Activated CD4-positive, alpha-beta T cell treated with anti-CD3 and anti-CD28 coated beads, Interleukin-2, amount 10 ng/mL, durations not matched to agents 24 days and 14 days (primary cell): ENCODE data around the gene ULBP2. TPM values are rescaled to one million over a fixed set of nuclear protein-coding genes. Genes with fewer than 3 reads are reported as not detected.
"Not testable (repeated sequence)": the region's sequence is repeated elsewhere in the genome, so short reads cannot be mapped to it uniquely, and the experiment has no call there.

ENCODE experiments used
- DNase-seq: peaks from one replicate; pipeline ENCODE4 v3.0.0; 2022
- H3K27ac Mint-ChIP-seq: one replicate; pipeline ENCODE4 v1.8.0; 2022; ENCODE audit warnings: mild to moderate bottlenecking, mixed read lengths
- H3K27me3 Mint-ChIP-seq: one replicate; pipeline ENCODE4 v1.8.0; 2022; ENCODE audit warnings: mixed read lengths
- H3K36me3 Mint-ChIP-seq: one replicate; pipeline ENCODE4 v1.8.0; 2022; ENCODE audit warnings: low read depth, mild to moderate bottlenecking, mixed read lengths
- H3K4me1 Mint-ChIP-seq: one replicate; pipeline ENCODE4 v1.8.0; 2021; ENCODE audit warnings: mixed read lengths
- H3K4me3 Mint-ChIP-seq: one replicate; pipeline ENCODE4 v1.8.0; 2022; ENCODE audit warnings: mild to moderate bottlenecking, moderate library complexity, mixed read lengths
- H3K9me3 Mint-ChIP-seq: one replicate; pipeline ENCODE4 v1.8.0; 2021; ENCODE audit warnings: mixed read lengths
- intact Hi-C: fragments of 100-400 bp; cut with micrococcal nuclease; formaldehyde crosslinking; loops from one replicate; pipeline ENCODE4 v1.15.1; 2023
- total RNA-seq: library from RNA; stranded (reverse); gene quantifications from 2 replicates; pipeline ENCODE4 v1.2.3, GENCODE V29; 2022

The ULBP2 gene
- total RNA-seq, 1 donor from 2014 or later = 0.40 TPM

DNA sequence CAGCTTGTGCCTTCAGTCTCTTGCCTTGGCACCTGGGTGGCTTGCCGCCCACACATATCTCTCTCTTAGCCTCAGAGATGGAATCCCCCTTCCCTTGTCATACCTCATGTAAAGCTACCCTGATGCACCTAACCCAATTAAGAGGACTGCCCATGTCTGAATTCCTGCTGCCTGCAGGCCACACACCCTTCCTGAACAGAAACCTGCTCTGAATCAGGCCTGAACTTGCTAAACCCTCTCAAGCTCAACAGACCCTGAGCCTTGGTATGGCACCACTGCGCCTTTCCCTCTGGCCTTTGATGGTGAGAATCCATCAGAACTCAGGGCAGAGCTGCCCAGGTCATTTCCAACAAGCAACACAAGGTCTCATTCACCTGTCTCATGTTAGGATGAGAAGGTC is 24.1 kb upstream of the ULBP2 start:
- no peak overlapping the region for H3K4me3 Mint-ChIP-seq
- no peak overlapping the region for H3K27ac Mint-ChIP-seq
- peaks cover 55% of the 10 kb centered on the region for H3K27me3 Mint-ChIP-seq
- H3K4me1 Mint-ChIP-seq = peaks cover under 1% of the 10 kb centered on the region
- H3K36me3 Mint-ChIP-seq = no peaks in the 10 kb centered on the region
- no peaks in the 10 kb centered on the region for H3K9me3 Mint-ChIP-seq
- intact Hi-C loops = no loop called here
- no peak for DNase-seq

DNA sequence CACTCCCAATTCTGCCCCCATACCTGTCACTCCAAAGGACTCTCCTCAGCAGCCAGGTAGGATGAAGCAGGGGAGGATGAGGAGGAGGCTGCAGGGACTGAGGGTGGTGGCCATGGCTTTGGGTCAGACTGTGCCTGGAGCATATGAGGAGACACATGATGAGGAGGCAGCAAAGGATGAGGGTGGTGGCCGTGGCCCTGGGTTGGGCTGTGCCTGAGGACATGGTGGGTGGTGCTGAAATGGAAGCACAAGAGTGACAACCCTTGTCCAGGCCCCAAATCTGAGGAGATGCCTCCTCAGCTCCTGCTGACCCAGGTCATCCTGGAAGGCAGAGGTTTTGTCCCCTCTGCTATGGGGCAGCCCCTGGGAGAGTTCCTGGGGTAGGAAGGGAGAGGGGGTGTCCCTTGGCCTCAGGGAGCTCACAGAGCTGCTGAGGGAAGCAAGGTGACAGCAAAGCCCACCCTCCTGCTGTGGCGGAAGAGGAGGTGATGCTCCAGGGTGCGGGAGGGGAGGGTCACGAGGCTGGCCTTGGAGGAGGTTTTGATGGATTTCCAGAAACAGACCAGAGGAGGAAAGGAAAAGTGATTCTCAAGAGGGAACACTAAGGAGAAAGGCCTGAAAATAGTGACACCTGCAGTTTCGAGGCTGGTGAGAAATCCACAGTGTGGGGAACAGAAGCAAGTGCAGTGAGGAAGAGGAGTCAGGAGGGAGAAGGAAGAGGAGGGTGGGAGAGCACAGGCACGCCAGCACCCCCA is 23.5 kb upstream of the ULBP2 start:
- no peak overlapping the region for H3K4me3 Mint-ChIP-seq
- H3K27me3 Mint-ChIP-seq = peaks cover 55% of the 10 kb centered on the region
- DNase-seq = no peak
- no peaks in the 10 kb centered on the region for H3K9me3 Mint-ChIP-seq
- intact Hi-C loops = no loop called here
- H3K27ac Mint-ChIP-seq = no peak overlapping the region
- no peaks in the 10 kb centered on the region for H3K36me3 Mint-ChIP-seq
- H3K4me1 Mint-ChIP-seq = peaks cover 7% of the 10 kb centered on the region

DNA sequence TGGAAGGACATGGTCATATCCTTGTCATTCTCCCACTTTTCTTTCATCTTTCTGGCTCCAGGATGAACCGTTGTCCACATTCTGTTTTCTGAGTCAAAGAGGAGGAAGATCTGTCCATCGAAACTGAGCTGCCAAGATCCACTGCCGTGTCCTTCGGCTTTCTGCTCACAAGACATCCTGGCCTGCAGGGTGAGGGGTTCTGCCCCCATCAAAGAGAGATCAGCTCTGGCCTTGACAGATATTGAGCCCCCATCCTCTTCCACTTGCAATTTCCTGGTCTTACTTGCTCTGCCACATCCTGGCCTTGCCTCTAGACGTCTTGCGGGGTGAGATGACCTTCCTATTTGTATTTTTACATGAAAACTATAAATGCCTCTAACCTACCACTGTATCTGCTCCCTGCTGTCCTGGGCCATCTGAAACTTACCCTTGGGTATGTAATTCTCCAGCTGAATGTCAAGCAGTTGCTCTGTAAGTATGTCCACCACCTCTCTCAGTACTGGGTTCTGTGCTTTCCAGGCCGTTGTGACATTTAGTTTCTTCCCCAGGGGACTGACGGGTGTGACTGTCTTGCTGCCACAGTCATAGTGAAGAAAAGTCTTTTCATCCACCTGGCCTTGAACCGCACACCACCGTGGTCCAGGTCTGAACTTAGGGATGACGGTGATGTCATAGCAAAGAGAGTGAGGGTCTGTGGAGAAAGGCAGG is 22.5 kb upstream of the ULBP2 start:
- DNase-seq, intact Hi-C loops, H3K4me3 Mint-ChIP-seq, H3K9me3 Mint-ChIP-seq, H3K27ac Mint-ChIP-seq, H3K36me3 Mint-ChIP-seq: not testable (repeated sequence)
- Mint-ChIP-seq H3K4me1 (peaks cover 11% of the 10 kb centered on the region), H3K27me3 (peaks cover 56% of the 10 kb centered on the region)

DNA sequence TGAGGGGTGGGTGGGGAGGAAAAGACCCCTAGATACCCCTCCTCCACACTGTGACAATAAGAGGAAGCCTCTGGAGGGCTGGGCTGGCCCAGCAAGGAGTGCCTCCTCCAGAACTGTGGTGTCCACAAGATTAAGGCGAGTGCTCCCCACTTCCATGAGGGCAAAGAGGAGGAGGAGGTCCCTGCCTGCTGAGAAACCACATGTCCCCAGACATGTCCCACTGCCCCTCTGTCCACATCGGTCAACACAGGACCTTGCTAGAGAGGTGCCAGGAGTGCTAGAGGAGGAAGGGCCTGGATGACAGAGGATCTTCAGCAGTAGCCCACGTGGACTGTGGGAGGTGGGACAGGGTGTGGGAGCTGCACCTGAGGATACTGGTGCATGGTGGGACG is 22.0 kb upstream of the ULBP2 start:
- intact Hi-C loops = loop anchor here (5.0 kb wide), 1 partner anchor 353 kb away; the partner anchor contains the start of gene GINM1

DNA sequence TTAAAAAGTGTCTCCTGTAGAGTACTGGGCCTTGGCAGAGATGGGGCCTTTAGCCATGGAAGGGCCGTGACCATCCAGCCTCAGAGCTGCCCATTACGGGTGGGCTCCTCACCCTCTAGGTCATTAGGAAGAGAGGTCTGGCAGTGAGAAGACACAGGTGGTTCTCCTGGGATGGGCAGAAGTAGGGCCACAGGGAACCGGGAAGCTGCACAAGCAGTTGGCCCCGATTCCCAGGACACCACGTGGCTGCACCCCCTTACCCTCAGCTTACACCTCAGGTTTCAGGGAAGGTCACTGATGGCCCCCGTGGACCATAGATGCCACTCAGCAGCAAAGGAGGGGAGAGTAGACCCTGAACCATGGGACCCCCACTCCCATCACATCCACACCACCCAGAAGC is 20.5 kb upstream of the ULBP2 start:
- no peak overlapping the region for H3K4me3 Mint-ChIP-seq
- no peaks in the 10 kb centered on the region for H3K36me3 Mint-ChIP-seq
- DNase-seq = no peak
- intact Hi-C loops = loop anchor here (5.0 kb wide), 1 partner anchor 354 kb away; the partner anchor contains the start of gene GINM1
- no peaks in the 10 kb centered on the region for H3K9me3 Mint-ChIP-seq
- H3K4me1 Mint-ChIP-seq = peaks cover 19% of the 10 kb centered on the region
- H3K27me3 Mint-ChIP-seq = peaks cover 69% of the 10 kb centered on the region
- no peak overlapping the region for H3K27ac Mint-ChIP-seq

More for the DNA sequence above, 22.0 kb upstream of the ULBP2 start:
- Mint-ChIP-seq H3K27ac (no peak overlapping the region), H3K4me1 (peaks cover 11% of the 10 kb centered on the region), H3K27me3 (peaks cover 58% of the 10 kb centered on the region), H3K4me3 (no peak overlapping the region), H3K36me3 (no peaks in the 10 kb centered on the region), H3K9me3 (no peaks in the 10 kb centered on the region)
- no peak for DNase-seq

DNA sequence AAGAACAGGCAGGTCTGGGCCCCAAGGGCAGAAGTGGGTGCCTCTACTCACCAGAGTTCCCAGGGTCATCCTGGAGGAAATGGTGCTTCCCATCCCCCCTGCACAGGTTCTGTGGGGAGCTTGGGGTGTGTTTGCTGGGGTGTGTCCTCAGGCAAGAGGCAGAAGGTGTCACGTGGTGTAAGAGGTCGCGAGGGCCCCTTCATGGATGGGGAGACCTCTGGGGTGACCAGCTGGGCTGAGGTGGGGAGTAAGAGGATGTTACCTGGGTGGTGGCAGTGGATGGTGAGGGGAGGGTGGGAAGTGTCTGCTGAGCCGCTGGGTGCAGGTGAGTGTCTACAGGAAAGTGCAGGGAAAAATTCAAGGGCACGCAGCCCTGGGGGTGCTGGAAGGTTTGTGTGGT is 19.7 kb upstream of the ULBP2 start:
- H3K4me3 Mint-ChIP-seq = peak overlapping the region; percentile 54
- not testable (repeated sequence) for H3K9me3 Mint-ChIP-seq, H3K36me3 Mint-ChIP-seq, H3K27ac Mint-ChIP-seq, DNase-seq
- H3K27me3 Mint-ChIP-seq = peaks cover 68% of the 10 kb centered on the region
- intact Hi-C loops = loop anchor here (2.0 to 5.0 kb wide), 2 partner anchors 57 to 355 kb away; partner anchors contain the start of genes GINM1 and LRP11
- peaks cover 20% of the 10 kb centered on the region for H3K4me1 Mint-ChIP-seq

DNA sequence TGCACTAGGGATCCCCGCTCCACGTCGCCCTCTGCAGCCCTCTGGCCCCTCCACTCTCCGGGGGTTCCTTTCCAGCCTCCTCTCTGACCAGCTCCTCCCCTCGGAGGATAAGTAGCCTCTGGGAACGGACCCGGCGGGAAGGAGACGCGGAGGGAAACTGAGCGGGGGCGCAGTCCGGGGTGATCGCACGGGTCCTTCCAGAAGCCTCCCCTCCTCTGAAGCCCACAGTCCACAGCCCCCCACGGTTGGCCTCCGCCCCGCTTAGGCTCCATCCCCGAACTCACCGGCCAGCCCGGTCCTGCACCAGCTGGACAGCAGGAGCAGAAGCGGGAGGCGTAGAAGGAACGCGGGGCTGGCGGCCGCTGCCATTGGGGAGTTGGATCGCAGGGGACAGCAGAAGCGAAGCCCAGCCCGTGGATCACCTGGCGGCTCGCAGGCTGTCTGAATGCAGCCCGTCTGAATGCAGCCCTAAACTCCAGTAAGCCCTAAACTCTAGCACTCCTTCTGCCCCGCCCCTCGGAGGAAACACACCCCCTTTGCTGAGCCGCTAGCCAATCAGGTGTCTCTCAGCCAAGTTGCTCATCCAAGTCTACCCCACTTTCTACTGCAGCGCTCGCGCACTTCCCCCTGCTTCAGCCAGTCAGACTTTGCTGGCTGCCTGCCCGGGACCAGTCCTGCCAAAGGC is 19.0 kb upstream of the ULBP2 start, which contains the start of gene RAET1G:
Gene RAET1G (minus strand): TSS at position 480 of the 685 bp plus-strand sequence. CDS start 111 bp downstream, at position 369.
- Mint-ChIP-seq H3K27ac (no peak within 1 kb of the TSS), H3K4me3 (peak within 1 kb of the TSS; percentile 78), H3K4me1 (peaks cover 20% of the 10 kb centered on the region), H3K9me3 (no peaks in the 10 kb centered on the region), H3K27me3 (peaks cover 73% of the 10 kb centered on the region), H3K36me3 (no peaks in the 10 kb centered on the region)
- intact Hi-C loops = loop anchor here (2.0 to 5.0 kb wide), 2 partner anchors 58 to 355 kb away; partner anchors contain the start of genes GINM1 and LRP11
- peak; percentile 95 for DNase-seq

DNA sequence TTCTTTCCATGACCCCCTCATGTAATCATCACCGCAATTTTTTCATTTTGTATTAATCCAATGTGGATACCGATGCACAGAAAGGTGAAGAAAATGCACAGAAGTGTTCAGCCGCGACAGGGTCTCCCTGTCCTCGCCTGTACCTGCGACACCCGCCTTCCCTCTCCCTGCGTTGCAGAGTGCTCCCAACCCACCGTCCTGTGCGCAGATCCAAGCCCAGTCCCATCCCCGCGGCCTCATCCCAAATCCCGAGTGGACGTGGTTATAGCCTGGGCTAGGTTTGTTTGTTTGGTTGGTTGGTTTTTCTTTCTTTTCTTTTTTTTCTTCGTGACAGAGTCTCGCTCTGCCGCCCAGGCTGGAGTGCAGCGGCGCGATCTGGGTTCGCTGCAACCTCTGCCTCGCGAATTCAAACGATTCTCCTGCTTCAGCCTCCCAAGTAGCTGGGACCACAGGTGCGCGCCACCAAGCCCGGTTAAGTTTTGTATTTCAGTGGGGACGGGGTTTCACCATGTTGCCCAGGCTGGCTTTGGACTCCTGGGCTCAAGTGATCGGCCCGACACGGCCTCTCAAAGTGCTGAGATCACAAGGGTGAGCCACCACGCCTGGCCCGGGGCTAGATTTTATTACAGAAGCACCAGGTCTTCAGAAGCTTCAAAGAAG is 18.4 kb upstream of the ULBP2 start:
- no peaks in the 10 kb centered on the region for H3K9me3 Mint-ChIP-seq
- DNase-seq = peak; percentile 58
- peaks cover 20% of the 10 kb centered on the region for H3K4me1 Mint-ChIP-seq
- no peaks in the 10 kb centered on the region for H3K36me3 Mint-ChIP-seq
- no peak overlapping the region for H3K27ac Mint-ChIP-seq
- H3K4me3 Mint-ChIP-seq = peak overlapping the region; percentile 78
- peaks cover 79% of the 10 kb centered on the region for H3K27me3 Mint-ChIP-seq
- intact Hi-C loops = loop anchor here (2.0 to 5.0 kb wide), 2 partner anchors 59 to 356 kb away; partner anchors contain the start of genes GINM1 and LRP11

DNA sequence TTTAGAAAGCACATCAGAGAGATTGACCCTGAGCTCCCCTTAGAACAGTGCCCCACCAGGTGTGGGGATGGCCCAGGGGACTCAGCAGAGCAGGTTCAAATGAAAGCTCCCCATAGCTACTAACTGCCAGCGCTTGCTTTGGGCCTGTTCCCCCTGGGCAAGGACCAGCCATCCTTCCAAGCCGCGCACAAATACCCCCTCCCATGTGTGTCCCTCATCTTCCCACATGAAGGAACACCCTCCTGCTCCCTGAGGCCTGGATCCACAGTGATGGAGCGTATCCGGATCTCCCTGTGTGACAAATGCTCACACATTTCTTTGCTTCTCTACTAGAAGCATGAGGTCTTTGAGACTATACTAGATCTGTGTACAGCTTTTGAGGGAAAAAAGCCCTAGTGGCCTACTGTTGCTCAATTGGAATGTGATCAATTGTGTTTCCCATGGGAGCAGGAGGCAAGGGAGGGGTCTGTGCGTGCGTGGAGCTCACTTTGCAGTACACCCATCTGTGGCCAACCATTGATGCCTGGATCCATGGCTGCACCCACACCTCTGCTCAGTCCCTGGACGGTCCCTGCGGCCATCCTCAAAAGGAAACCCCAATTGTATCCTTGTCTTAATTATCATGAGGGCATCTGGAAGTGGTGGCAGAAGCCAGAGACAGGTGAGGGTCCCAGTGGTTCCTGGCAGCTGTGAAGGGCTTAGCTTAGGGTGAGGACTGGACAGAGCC is 17.4 kb upstream of the ULBP2 start:
- Mint-ChIP-seq H3K4me1 (peaks cover 20% of the 10 kb centered on the region), H3K36me3 (no peaks in the 10 kb centered on the region), H3K9me3 (no peaks in the 10 kb centered on the region), H3K27ac (no peak overlapping the region), H3K4me3 (peak overlapping the region; percentile 33), H3K27me3 (peaks cover 81% of the 10 kb centered on the region)
- no peak for DNase-seq
- intact Hi-C loops = loop anchor here (2.0 to 5.0 kb wide), 2 partner anchors 200 to 357 kb away; partner anchors contain the start of gene GINM1

DNA sequence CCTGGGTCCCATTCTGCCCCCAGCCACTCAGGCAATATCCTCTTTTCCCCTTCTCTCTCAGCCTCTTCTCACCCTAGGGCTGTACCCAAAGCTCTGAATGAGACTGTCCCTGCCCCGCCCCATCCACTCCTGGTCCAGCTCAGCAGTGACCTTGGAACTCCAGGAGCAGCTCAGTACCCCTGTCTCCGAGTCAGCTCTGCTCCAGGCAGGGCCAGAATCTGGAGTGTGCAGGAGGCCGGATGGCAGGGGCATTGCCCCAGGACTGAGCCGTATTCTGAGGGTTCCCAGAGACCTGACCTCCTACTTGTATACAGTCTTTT is 16.9 kb upstream of the ULBP2 start:
- DNase-seq = no peak
- intact Hi-C loops = loop anchor here (2.0 to 5.0 kb wide), 2 partner anchors 200 to 358 kb away; partner anchors contain the start of gene GINM1
- peaks cover 85% of the 10 kb centered on the region for H3K27me3 Mint-ChIP-seq
- no peaks in the 10 kb centered on the region for H3K9me3 Mint-ChIP-seq
- H3K36me3 Mint-ChIP-seq = no peaks in the 10 kb centered on the region
- peaks cover 20% of the 10 kb centered on the region for H3K4me1 Mint-ChIP-seq
- peak overlapping the region; percentile 5 for H3K4me3 Mint-ChIP-seq
- H3K27ac Mint-ChIP-seq = no peak overlapping the region

DNA sequence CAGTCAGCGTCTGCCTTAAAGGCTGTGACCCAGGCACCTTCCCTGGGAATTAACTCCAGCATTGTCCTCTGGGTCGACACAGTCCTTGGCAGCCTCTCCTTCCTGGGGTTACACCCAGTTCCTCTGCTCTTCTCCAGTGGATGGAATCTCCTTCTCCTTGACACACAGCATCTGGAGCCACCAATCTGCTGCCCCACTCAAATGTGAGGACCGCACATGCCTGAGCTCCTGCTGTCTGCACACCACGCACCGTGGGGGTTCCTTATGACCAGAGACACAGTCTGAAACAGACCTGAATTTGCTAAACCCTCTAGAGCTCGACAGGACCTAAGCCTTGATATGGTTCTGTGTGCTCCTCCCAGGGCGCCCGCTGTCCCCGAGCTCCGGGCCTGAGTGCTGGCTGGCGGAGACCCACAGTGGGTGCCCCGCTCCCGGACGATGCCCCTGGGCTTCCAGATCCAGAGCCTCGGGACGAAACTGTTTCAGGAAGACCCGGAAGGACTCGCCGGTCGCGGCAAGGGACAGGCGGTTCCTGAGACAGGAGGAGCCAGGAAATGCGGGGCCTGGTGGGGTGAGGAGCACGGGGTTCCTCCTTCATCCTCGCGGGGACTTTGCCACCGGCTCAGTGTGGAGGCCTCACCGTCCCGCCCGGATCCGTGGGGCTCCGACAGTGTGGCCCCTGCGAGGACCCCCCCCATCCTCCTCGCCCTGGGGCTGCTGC is 16.4 kb upstream of the ULBP2 start:
- H3K36me3 Mint-ChIP-seq = no peaks in the 10 kb centered on the region
- no peaks in the 10 kb centered on the region for H3K9me3 Mint-ChIP-seq
- H3K4me3 Mint-ChIP-seq = peak overlapping the region; percentile 76
- DNase-seq = peak; percentile 71
- H3K27me3 Mint-ChIP-seq = peaks cover 86% of the 10 kb centered on the region
- no peak overlapping the region for H3K27ac Mint-ChIP-seq
- intact Hi-C loops = loop anchor here (2.0 kb wide), 1 partner anchor 201 kb away; no protein-coding TSS in a partner anchor
- H3K4me1 Mint-ChIP-seq = peaks cover 20% of the 10 kb centered on the region
